K562 (cell line): Measurements from ENCODE around the gene FUT6. TPM values are rescaled to one million over a fixed set of nuclear protein-coding genes. Genes with fewer than 3 reads are reported as not detected.
A peak's percentile ranks its signal among the peaks of the same experiment; 100 is the strongest.

Experiments used
- ATAC-seq: fragments of 200-7000 bp; cut with Tn5 transposase; 3 replicates; pipeline ENCODE4 v1.9.1; 2020; ENCODE audit warnings: moderate library complexity
- BruUV-seq: library from RNA; stranded (reverse); fragments of 400-500 nt; replicated peaks from 2 replicates; lab custom pipeline; 2021; lab: Mats Ljungman, UMichigan
- CTCF ChIA-PET: fragments of 300-600 bp; formaldehyde crosslinking; extraction: SDS; loops from one replicate; lab custom pipeline; 2021; ENCODE audit warnings: low intra/inter-chr PET ratio; lab: Yijun Ruan, JAX
- POLR2A ChIA-PET: fragments of 300-600, 350-650 bp; sonication (Branson Sonifier 250); formaldehyde crosslinking; extraction: SDS; loops from one replicate; lab custom pipeline; 2021; ENCODE audit warnings: antibody characterized with exemption, inconsistent platforms; lab: Yijun Ruan, JAX
- DNase-seq, 4 experiments: peaks; one replicate each; pipeline versions ENCODE4 v3.0.0 to v3.0.0-alpha.2; 2011 to 2018; ENCODE audit warnings: low spot score in 3 of 4, mixed read lengths in 3 of 4; ENCODE audit errors: extremely low read depth in 1 of 4
- FAIRE-seq: peaks from 2 replicates; lab custom pipeline; 2011; peaks lifted over from hg19 to GRCh38; lab: Jason Lieb, UNC
- H2AFZ ChIP-seq: 2 replicates; pipeline ENCODE4 v1.6.0; 2011; ENCODE audit warnings: low read depth, low read length, control low read depth, inconsistent platforms
- H3K27ac ChIP-seq: fragments of 200-600 bp; 3 replicates; pipeline ENCODE4 v1.8.0; 2011; ENCODE audit warnings: low read depth, mild to moderate bottlenecking, control low read depth, inconsistent platforms, low read length, moderate library complexity, mixed read lengths; ENCODE audit errors: extremely low read depth
- H3K27me3 ChIP-seq, 2 experiments: fragments of 300-600 bp in 1 of 2; 2 replicates in 1 of 2; 3 replicates in 1 of 2; pipeline versions ENCODE4 v1.6.0 to v1.8.0; 2011; ENCODE audit warnings: inconsistent platforms in 2 of 2, low read length in 2 of 2, mild to moderate bottlenecking in 1 of 2, mixed read lengths in 1 of 2, moderate library complexity in 1 of 2; ENCODE audit not compliant: control insufficient read depth in 2 of 2, insufficient read depth in 2 of 2
- H3K36me3 ChIP-seq: fragments of 300-600 bp; 3 replicates; pipeline ENCODE4 v1.8.0; 2011; ENCODE audit warnings: mild to moderate bottlenecking, low read length, inconsistent platforms; ENCODE audit not compliant: control insufficient read depth, insufficient read depth
- H3K4me1 ChIP-seq, 2 experiments: fragments of 200-600 bp in 1 of 2; replicated peaks in 1 of 2; 2 replicates in 1 of 2; 3 replicates in 1 of 2; pipeline versions ENCODE4 v1.5.1 to v1.8.0; 2011; ENCODE audit warnings: inconsistent platforms in 2 of 2, low read length in 2 of 2, mild to moderate bottlenecking in 1 of 2, mixed read lengths in 1 of 2, moderate library complexity in 1 of 2; ENCODE audit not compliant: control insufficient read depth in 2 of 2, insufficient read depth in 2 of 2
- H3K4me2 ChIP-seq: 2 replicates; pipeline ENCODE4 v1.6.1; 2011; ENCODE audit warnings: low read length, control low read depth, inconsistent platforms, mixed read lengths; ENCODE audit not compliant: insufficient read depth
- H3K4me3 ChIP-seq: fragments of 200-600 bp; sonication (generic), shearing (Covaris generic); 2 replicates; pipeline ENCODE4 v1.5.1; 2016; ENCODE audit warnings: control low read depth, inconsistent platforms
- H3K79me2 ChIP-seq: fragments of 200-600 bp; 3 replicates; pipeline ENCODE4 v1.8.0; 2011; ENCODE audit warnings: low read length, inconsistent platforms; ENCODE audit not compliant: control insufficient read depth, insufficient read depth
- H3K9ac ChIP-seq, 2 experiments: 2 replicates each; pipeline versions ENCODE4 v1.6.0 to v1.6.1; 2011; ENCODE audit warnings: low read depth in 2 of 2, low read length in 2 of 2, control low read depth in 1 of 2, inconsistent platforms in 1 of 2, mild to moderate bottlenecking in 1 of 2, mixed read lengths in 1 of 2; ENCODE audit not compliant: insufficient read depth in 1 of 2
- H3K9me1 ChIP-seq: one replicate; pipeline ENCODE4 v1.6.0; 2011; ENCODE audit warnings: inconsistent platforms, mild to moderate bottlenecking, low read length, moderate library complexity; ENCODE audit not compliant: control insufficient read depth, insufficient read depth
- H3K9me3 ChIP-seq: replicated peaks from 2 replicates; pipeline ENCODE4 v1.5.1; 2011; ENCODE audit warnings: low read depth, low read length, inconsistent platforms; ENCODE audit not compliant: control insufficient read depth, insufficient read depth
- H4K20me1 ChIP-seq: replicated peaks from 2 replicates; pipeline ENCODE4 v1.6.1; 2011; ENCODE audit warnings: low read length, inconsistent platforms, mixed read lengths; ENCODE audit not compliant: control insufficient read depth, insufficient read depth
- ETS1 ChIP-seq: conservative IDR thresholded peaks from 2 replicates; pipeline ENCODE4 v1.6.1; 2011; ENCODE audit warnings: low read depth, mild to moderate bottlenecking, low read length; ENCODE audit not compliant: control insufficient read depth
- MAFK ChIP-seq: IDR thresholded peaks from 2 replicates; pipeline ENCODE4 v1.6.1; 2011; ENCODE audit warnings: low read length, improper control_type of control experiment
- PATZ1 ChIP-seq: fragments of 250-450 bp; sonication (Bioruptor Pico); IDR thresholded peaks from 2 replicates; pipeline ENCODE4 v1.5.0; 2020; ENCODE audit warnings: mild to moderate bottlenecking, borderline replicate concordance
- ZFP30 ChIP-seq: fragments of 250-450 bp; sonication (Bioruptor Pico); IDR thresholded peaks from 2 replicates; pipeline ENCODE4 v1.8.0; 2022; ENCODE audit warnings: moderate library complexity, mild to moderate bottlenecking, inconsistent platforms, borderline replicate concordance
- ZNF175 ChIP-seq: fragments of 200-800 bp; sonication (Bioruptor generic); IDR thresholded peaks from 2 replicates; pipeline ENCODE4 v1.6.1; 2016; ENCODE audit warnings: low read depth, mild to moderate bottlenecking, missing genetic modification characterization, missing compliant biosample characterization
- ZNF263 ChIP-seq: sonication (generic); formaldehyde crosslinking; IDR thresholded peaks from 2 replicates; pipeline ENCODE4 v1.8.0; 2022; ENCODE audit warnings: mild to moderate bottlenecking, missing genetic modification reagents, borderline replicate concordance
- ZNF589 ChIP-seq: fragments of 200-800 bp; sonication (Bioruptor generic); IDR thresholded peaks from 2 replicates; pipeline ENCODE4 v1.6.1; 2016; ENCODE audit warnings: low read depth, missing genetic modification characterization, missing compliant biosample characterization
- WGBS: fragments of 100-300 bp; shearing (Covaris generic); methylation state at CpG from one replicate; pipeline ENCODE4 v1.1.6; 2016; ENCODE audit warnings: low coverage, mixed read lengths; ENCODE audit not compliant: insufficient coverage; ENCODE audit errors: missing lambda C conversion rate; 5-methylcytosine and 5-hydroxymethylcytosine counted together
- in situ Hi-C: fragments of 300-500 bp; cut with MboI; formaldehyde crosslinking; loops from 4 replicates; pipeline ENCODE4 v1.15.0; 2018; ENCODE audit warnings: inconsistent platforms, mixed read lengths
- intact Hi-C: fragments of 100-400 bp; cut with micrococcal nuclease; formaldehyde crosslinking; loops from 2 replicates; pipeline ENCODE4 v1.14.2; 2022
- polyA plus RNA-seq, 8 experiments: library from polyadenylated mRNA; depleted of rRNA in 4 of 8; stranded (reverse) in 5 of 8; unstranded in 3 of 8; fragments of >200 nt; fragmentation: Nextera tagmentation in 2 of 8; fragmentation: Illumina TruSeq in 1 of 8; extraction: Ambion mirVana in 2 of 8; extraction: Trizol in 1 of 8; gene quantifications; 2 replicates each; pipeline versions ENCODE4 v1.2.1 to v1.2.3, GENCODE V29; 2011 to 2014; ENCODE audit warnings: inconsistent platforms in 1 of 8, missing spikeins in 1 of 8
- total RNA-seq, 7 experiments: library from RNA; depleted of rRNA in 6 of 7; stranded (reverse); fragments of >200 nt in 6 of 7; fragmentation: Illumina TruSeq in 2 of 7; extraction: Trizol in 2 of 7; gene quantifications; 2 replicates each; pipeline versions ENCODE4 v1.2.1 to v1.2.3, GENCODE V29; 2011 to 2021; ENCODE audit warnings: low replicate concordance in 1 of 7

The FUT6 gene
- total and polyA plus RNA-seq, 9 of the 15 experiments (the other 6 are each of a cell fraction or from before 2014, with no cell fraction given), result 0.04 TPM; not detected in 8

GRCh38 chr19:5818594-5818993 is 20.9 kb downstream of the FUT6 start:
- no peak overlapping the region for H3K4me2 ChIP-seq
- intact Hi-C loops, result no loop called here
- H3K9me1 ChIP-seq, result no peaks in the 10 kb centered on the region
- no peak overlapping the region for H2AFZ ChIP-seq
- BruUV-seq, result no TSS peak
- H3K9me3 ChIP-seq, result no peaks in the 10 kb centered on the region
- H3K4me1 ChIP-seq, result peaks cover 0 to 13% of the 10 kb centered on the region in 2 experiments; a peak in 2 of 5 replicates
- H3K79me2 ChIP-seq, result no peaks in the 10 kb centered on the region
- ChIA-PET CTCF (no interaction called here), POLR2A (no interaction called here)
- no peak overlapping the region for H3K4me3 ChIP-seq
- TF ChIP-seq ZFP30 (CRISPR knock-in tag), result no peak
- no peak for TF ChIP-seq ZNF263 (CRISPR knock-in tag)
- no peak for TF ChIP-seq ZNF175 (CRISPR knock-in tag)
- no peak for TF ChIP-seq MAFK
- no peak for TF ChIP-seq ETS1
- TF ChIP-seq PATZ1 (CRISPR knock-in tag), result no peak
- TF ChIP-seq ZNF589 (CRISPR knock-in tag), result no peak
- no peak overlapping the region for H3K27ac ChIP-seq
- ATAC-seq, result no peak
- no peak for DNase-seq
- no peaks in the 10 kb centered on the region for H3K36me3 ChIP-seq
- no peaks in the 10 kb centered on the region for H4K20me1 ChIP-seq
- WGBS, result 67% methylated on average over 9 of the region's 10 CpGs
- no peak for FAIRE-seq
- in situ Hi-C loops, result no loop called here
- no peaks in the 10 kb centered on the region for H3K27me3 ChIP-seq
- H3K9ac ChIP-seq, result peak overlapping the region in 1 of 2 experiments; percentile 58; a peak in 2 of 4 replicates
